Skin epidermis (tissue), 12 donors: Measurements from ENCODE around the gene MAST4.

Experiments
- H3K27ac ChIP-seq, 21 experiments: fragments of 200-600 bp; sonication (generic) in 11 of 21; one replicate each; pipeline ENCODE4 v1.5.0; 2020; ENCODE audit warnings: mild to moderate bottlenecking in 3 of 21, inconsistent platforms in 2 of 21, moderate library complexity in 2 of 21
- H3K4me3 ChIP-seq, 7 experiments: fragments of 200-600 bp; sonication (generic) in 2 of 7; one replicate each; pipeline ENCODE4 v1.5.0; 2020; ENCODE audit warnings: inconsistent platforms in 2 of 7, mild to moderate bottlenecking in 2 of 7, moderate library complexity in 1 of 7

MAST4 gene

GRCh38 chr5:66884564-66885243 is 288.5 kb downstream of the MAST4 start:
- H3K27ac ChIP-seq, result peak overlapping the region in 1 of 21 experiments; percentile 22
- H3K4me3 ChIP-seq, result no peak overlapping the region

GRCh38 chr5:66886941-66887340 is 290.7 kb downstream of the MAST4 start:
- H3K27ac ChIP-seq, result no peak overlapping the region
- H3K4me3 ChIP-seq, result no peak overlapping the region

DNA sequence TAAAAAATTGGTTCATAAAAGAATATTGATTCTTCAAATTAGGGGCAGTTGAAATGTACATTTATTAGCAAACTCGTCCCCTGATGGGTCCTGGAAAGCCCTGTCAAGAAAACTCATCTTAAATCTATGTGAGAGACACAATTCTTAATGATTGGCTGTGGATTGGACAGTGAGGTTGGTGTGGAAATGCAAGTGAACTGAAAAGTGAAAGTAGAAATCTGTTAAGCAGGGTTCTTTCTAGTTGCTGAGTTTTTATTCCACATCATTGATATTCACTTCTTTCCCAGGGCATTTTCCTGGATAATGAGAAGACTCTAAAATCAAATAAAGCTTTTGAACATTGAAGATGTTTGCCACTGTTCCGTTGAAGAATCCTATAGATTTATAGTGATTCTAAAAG is 292.4 kb downstream of the MAST4 start:
- peak overlapping the region in 1 of 21 experiments; percentile 20 for H3K27ac ChIP-seq
- no peak overlapping the region for H3K4me3 ChIP-seq

GRCh38 chr5:66889056-66889455 is 292.9 kb downstream of the MAST4 start:
- H3K27ac ChIP-seq, result no peak overlapping the region

DNA sequence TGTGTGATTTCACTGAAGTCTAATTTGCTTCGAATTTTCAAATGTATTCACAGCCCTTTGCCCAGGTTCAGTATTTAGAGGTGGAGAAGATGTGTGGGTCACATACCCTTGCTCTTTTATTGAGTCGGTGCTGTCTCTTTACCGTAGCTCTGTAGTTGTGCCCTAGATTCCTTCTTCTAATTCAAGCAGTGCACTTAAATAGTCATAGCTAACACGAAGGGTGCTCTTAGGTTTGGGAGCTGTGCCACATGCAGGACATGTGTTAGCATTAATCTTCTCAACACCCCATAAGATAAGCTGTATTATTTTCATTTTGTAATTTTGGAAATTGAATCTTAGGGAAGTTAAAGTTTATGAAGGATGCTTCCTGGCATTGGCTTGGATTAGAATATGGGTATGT is 293.3 kb downstream of the MAST4 start:
- Histone ChIP-seq H3K27ac (no peak overlapping the region), H3K4me3 (no peak overlapping the region)

More at GRCh38 chr5:66889056-66889455, 292.9 kb downstream of the MAST4 start:
- H3K4me3 ChIP-seq, result no peak overlapping the region

GRCh38 chr5:66891184-66891925 is 295.2 kb downstream of the MAST4 start:
- Histone ChIP-seq H3K27ac (peak overlapping the region in 19 of 21 experiments; percentile 26 to 81 (median 61)), H3K4me3 (no peak overlapping the region)

GRCh38 chr5:66892716-66893115 is 296.5 kb downstream of the MAST4 start:
- Histone ChIP-seq H3K27ac (peak overlapping the region in 15 of 21 experiments; percentile 4 to 81 (median 63)), H3K4me3 (no peak overlapping the region)

DNA sequence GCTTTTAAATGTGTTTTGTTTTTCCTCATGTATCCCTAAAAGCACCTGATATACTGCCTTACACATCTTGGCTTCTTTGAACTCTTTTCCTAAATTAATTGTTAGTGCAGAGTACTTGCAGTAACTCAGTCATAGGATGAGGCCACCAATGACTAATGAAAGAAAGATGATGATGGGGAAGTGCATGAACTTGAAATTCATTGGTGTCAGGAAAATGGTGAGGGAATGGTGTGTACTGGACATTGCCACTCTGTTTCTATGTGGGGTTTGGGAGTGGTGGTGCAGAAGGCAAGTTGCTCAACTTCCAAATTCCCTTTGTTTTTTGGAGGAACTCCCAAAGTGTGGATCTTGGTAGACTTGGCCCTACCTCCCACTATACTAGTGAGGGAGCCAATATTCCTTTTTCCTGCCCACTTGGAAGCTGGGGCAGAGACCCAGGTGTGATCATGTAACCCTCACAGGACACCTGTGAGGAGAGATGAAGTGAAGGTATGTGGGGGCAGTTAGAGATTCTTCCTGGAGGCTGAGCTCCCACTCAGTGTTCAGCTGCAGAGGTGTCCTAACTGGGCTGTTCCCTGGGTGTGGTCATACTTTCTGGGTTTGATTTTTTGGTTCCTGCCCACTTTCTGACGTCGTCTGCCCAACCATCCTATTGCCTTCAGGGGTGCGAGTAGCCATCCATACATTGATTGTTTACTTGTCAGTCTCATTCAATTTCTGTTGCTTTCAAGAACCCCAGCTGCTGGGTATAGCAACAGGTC is 298.5 kb downstream of the MAST4 start:
- Histone ChIP-seq H3K27ac (peak overlapping the region in 1 of 21 experiments; percentile 81), H3K4me3 (no peak overlapping the region)

DNA sequence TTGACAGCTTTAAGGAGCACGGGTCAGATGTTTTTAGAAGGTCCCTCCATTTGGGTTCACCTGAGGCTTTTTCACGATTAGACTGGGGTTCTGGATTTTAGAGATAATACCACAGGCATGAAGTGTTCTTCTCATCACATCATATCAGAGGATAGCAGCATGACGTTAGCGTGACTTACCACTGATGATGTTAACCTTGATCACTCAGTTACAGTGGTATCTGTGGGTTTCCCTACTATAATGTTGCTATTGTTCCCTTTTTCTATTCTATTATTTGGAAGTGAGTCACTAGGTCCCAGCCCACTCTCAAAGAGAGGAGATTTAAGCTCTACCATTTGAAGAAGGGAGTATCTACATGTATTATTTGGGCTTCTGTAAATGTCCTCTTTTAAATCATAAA is 300.0 kb downstream of the MAST4 start:
- Histone ChIP-seq H3K27ac (peak overlapping the region in 1 of 21 experiments; percentile 65), H3K4me3 (no peak overlapping the region)

- no peak overlapping the region for H3K4me3 ChIP-seq
- no peak overlapping the region for H3K27ac ChIP-seq
These were observed 301.2 kb downstream of the MAST4 start for GRCh38 chr5:66897356-66897755.

GRCh38 chr5:66898241-66898995 is 302.2 kb downstream of the MAST4 start:
- no peak overlapping the region for H3K4me3 ChIP-seq

GRCh38 chr5:66903218-66903617 is 307.0 kb downstream of the MAST4 start:
- no peak overlapping the region for H3K27ac ChIP-seq
- no peak overlapping the region for H3K4me3 ChIP-seq

More at GRCh38 chr5:66898241-66898995, 302.2 kb downstream of the MAST4 start:
- peak overlapping the region in 1 of 21 experiments; percentile 12 for H3K27ac ChIP-seq

DNA sequence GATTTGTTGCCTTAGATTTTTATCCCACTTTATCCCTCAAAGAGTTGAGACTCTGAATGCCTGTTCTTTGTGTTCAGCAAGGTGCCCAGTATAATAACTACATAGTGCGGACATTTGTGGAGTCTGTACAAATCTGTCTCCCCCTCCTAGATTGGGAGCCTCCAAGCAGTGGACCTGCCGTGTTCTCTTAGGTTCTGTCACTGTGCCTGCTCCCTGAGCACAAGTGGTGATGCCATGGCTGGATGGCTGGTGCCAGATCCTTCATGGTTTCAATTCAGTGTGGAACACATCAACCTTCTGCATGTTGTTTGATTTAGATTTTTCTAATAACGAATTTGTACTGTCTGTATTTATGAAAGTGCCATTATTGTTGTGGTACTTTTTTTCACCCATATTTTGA is 307.5 kb downstream of the MAST4 start:
- H3K27ac ChIP-seq, result no peak overlapping the region
- H3K4me3 ChIP-seq, result no peak overlapping the region

- H3K27ac ChIP-seq, result no peak overlapping the region
- no peak overlapping the region for H3K4me3 ChIP-seq
These were observed 308.0 kb downstream of the MAST4 start for GRCh38 chr5:66904189-66904588.

DNA sequence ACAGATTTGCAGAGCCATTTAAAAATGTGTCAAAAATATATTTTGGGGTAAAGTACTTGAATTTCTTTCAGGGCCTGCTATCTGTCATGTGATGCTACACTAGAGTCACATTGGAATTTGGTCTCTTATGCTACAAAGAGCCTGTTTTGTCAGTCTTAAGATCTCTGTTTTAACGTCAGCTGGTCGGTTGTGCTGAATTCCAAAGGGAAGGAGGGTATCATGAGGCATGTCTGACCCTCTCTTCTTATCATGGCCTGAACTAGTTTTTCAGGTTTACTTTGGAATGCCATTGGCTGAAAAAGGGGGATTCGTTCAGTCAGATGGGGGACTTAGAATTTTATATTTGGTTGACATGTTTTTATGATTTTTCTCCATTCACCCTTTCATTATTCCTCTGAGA is 309.8 kb downstream of the MAST4 start:
- Histone ChIP-seq H3K27ac (no peak overlapping the region), H3K4me3 (no peak overlapping the region)

- no peak overlapping the region for H3K4me3 ChIP-seq
- no peak overlapping the region for H3K27ac ChIP-seq
These were observed 312.0 kb downstream of the MAST4 start for GRCh38 chr5:66908230-66908629.

DNA sequence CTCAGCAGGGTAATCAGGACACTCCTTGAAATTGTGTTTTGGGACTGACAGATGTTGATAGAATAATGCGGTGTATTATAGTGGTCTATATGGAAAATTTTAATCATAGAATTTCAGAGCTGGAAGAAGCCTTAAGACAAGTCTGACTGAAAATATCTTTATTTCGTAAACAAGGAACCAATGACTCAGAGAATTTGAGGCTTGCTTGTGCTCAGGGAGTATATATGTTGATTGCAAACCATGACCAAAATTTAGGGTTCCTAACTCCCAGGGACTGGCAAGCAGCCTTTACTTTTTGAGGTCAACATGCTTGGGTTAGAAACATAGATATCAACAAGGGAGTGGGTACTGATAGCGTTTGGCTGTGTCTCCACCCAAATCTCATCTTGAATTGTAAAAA is 313.2 kb downstream of the MAST4 start:
- Histone ChIP-seq H3K27ac (no peak overlapping the region), H3K4me3 (no peak overlapping the region)

- H3K4me3 ChIP-seq, result no peak overlapping the region
- no peak overlapping the region for H3K27ac ChIP-seq
These were observed 316.6 kb downstream of the MAST4 start for GRCh38 chr5:66912787-66913186.

DNA sequence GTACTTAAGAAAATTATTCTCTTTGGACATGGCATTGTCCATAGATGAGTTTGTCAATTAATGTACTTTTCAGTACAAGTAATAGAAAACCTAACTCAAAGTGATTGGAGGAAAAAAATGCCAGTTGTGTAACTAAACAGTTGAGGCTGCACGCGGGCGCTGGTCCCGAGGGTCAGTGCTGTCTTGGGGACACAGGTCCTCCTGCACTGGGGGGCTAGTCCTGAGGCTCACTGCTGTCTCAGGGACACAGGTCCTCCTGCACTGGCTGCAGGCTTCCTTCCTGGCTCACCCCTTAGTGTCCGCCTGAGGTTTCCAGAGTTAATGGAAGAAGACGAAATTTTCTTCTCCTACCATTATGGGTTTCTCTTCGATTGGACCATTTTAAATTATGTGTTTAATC is 319.3 kb downstream of the MAST4 start:
- H3K4me3 ChIP-seq, result no peak overlapping the region
- H3K27ac ChIP-seq, result no peak overlapping the region

DNA sequence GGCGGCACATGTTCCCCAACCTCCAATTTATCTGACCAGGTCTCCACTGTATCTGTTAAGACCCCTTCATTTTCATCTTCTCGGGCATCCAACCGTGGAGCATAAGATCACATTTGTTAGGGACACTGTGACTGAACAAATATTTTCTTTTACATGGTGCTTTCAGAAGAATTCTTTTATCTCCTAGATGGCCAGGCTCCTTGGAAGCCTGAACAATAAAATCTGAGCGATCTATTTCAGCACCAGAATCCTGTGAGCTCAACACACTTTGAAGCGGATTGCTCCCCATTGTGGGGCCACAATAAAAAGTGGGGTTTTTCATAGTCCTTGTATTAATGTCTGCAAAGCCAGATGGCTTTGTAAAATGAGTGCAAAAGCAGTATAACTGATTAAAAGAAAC is 326.7 kb downstream of the MAST4 start:
- H3K27ac ChIP-seq, result no peak overlapping the region
- H3K4me3 ChIP-seq, result no peak overlapping the region
